Subcutaneous abdominal adipose tissue (tissue), 5 donors: ENCODE measurements around the gene ZBTB7B.
"Not testable (repeated sequence)": the region's sequence is repeated elsewhere in the genome, so short reads cannot be mapped to it uniquely, and the experiment has no call there.

Experiments used
- H3K27ac ChIP-seq: one replicate; pipeline ENCODE4 v1.7.0; 2013; ENCODE audit warnings: low read depth, mild to moderate bottlenecking, inconsistent platforms, low read length, moderate library complexity
- H3K27me3 ChIP-seq, 5 donors: one replicate each; pipeline ENCODE4 v1.7.0; 2013; ENCODE audit warnings: low read length in 5 of 5, inconsistent platforms in 1 of 5; ENCODE audit not compliant: control insufficient read depth in 5 of 5, insufficient read depth in 4 of 5
- H3K36me3 ChIP-seq, 5 donors: one replicate each; pipeline ENCODE4 v1.7.0; 2013; ENCODE audit warnings: low read length in 5 of 5; ENCODE audit not compliant: control insufficient read depth in 5 of 5, insufficient read depth in 5 of 5
- H3K4me1 ChIP-seq, 5 donors: one replicate each; pipeline ENCODE4 v1.7.0; 2013; ENCODE audit warnings: low read length in 5 of 5, mild to moderate bottlenecking in 3 of 5, moderate library complexity in 1 of 5; ENCODE audit not compliant: control insufficient read depth in 5 of 5, insufficient read depth in 5 of 5
- H3K4me3 ChIP-seq, 5 donors: one replicate each; pipeline ENCODE4 v1.7.0; 2013; ENCODE audit warnings: low read length in 5 of 5, low read depth in 1 of 5
- H3K9ac ChIP-seq, 5 donors: one replicate each; pipeline ENCODE4 v1.7.0; 2013; ENCODE audit warnings: low read length in 5 of 5, mild to moderate bottlenecking in 4 of 5, moderate library complexity in 3 of 5
- H3K9me3 ChIP-seq, 5 donors: one replicate each; pipeline ENCODE4 v1.7.0; 2013; ENCODE audit warnings: low read length in 5 of 5; ENCODE audit not compliant: control insufficient read depth in 5 of 5
- donor health status: healthy.
- donor health status: healthy.
- donor health status: healthy.
- donor health status: healthy.
- donor health status: healthy.

The ZBTB7B gene

GRCh38 chr1:154994591-154994990, 8.0 kb upstream of the ZBTB7B start:
- peaks cover 0 to 22% (median 14%) of the 10 kb centered on the region in 5 donors for H3K36me3 ChIP-seq
- H3K9ac ChIP-seq: peak overlapping the region in 2 of 5 donors; percentile 25 to 33
- H3K27me3 ChIP-seq: no peaks in the 10 kb centered on the region
- no peaks in the 10 kb centered on the region for H3K9me3 ChIP-seq
- H3K4me3 ChIP-seq: no peak overlapping the region
- H3K27ac ChIP-seq: peak overlapping the region; percentile 78
- H3K4me1 ChIP-seq: peaks cover 2 to 30% (median 18%) of the 10 kb centered on the region in 5 donors

GRCh38 chr1:154995301-154995983, 7.2 kb upstream of the ZBTB7B start:
- H3K4me3 ChIP-seq: not testable (repeated sequence)
- Histone ChIP-seq H3K27ac (peak overlapping the region; percentile 84), H3K4me1 (peaks cover 2 to 38% (median 25%) of the 10 kb centered on the region in 5 donors)

GRCh38 chr1:154996966-154997701, 5.5 kb upstream of the ZBTB7B start:
- H3K9ac ChIP-seq: peak overlapping the region in 1 of 5 donors; percentile 47
- peaks cover 2 to 47% (median 30%) of the 10 kb centered on the region in 5 donors for H3K4me1 ChIP-seq
- H3K9me3 ChIP-seq: no peaks in the 10 kb centered on the region
- H3K27ac ChIP-seq: peak overlapping the region; percentile 66
- H3K4me3 ChIP-seq: no peak overlapping the region
- no peaks in the 10 kb centered on the region for H3K27me3 ChIP-seq
- H3K36me3 ChIP-seq: peaks cover 0 to 9% (median 4%) of the 10 kb centered on the region in 5 donors

More at GRCh38 chr1:154995301-154995983, 7.2 kb upstream of the ZBTB7B start:
- not testable (repeated sequence) for H3K9me3 ChIP-seq, H3K27me3 ChIP-seq, H3K9ac ChIP-seq
- H3K36me3 ChIP-seq: peaks cover 0 to 13% (median 7%) of the 10 kb centered on the region in 5 donors

- H3K27ac ChIP-seq: peak overlapping the region; percentile 66
- no peaks in the 10 kb centered on the region for H3K27me3 ChIP-seq
- no peak overlapping the region for H3K4me3 ChIP-seq
- no peaks in the 10 kb centered on the region for H3K36me3 ChIP-seq
- H3K9me3 ChIP-seq: no peaks in the 10 kb centered on the region
- H3K9ac ChIP-seq: peak overlapping the region in 1 of 5 donors; percentile 51
- peaks cover 2 to 48% (median 36%) of the 10 kb centered on the region in 5 donors for H3K4me1 ChIP-seq
Observed at GRCh38 chr1:154998201-154998780, 4.3 kb upstream of the ZBTB7B start.

GRCh38 chr1:154998818-154999570, 3.6 kb upstream of the ZBTB7B start:
- Histone ChIP-seq H3K27ac (peak overlapping the region; percentile 97), H3K27me3 (no peaks in the 10 kb centered on the region), H3K4me1 (peaks cover 2 to 53% (median 38%) of the 10 kb centered on the region in 5 donors), H3K36me3 (no peaks in the 10 kb centered on the region), H3K4me3 (peak overlapping the region; percentile 19 to 57 (median 39)), H3K9ac (peak overlapping the region in 2 of 5 donors; percentile 22 to 69), H3K9me3 (no peaks in the 10 kb centered on the region)

GRCh38 chr1:154999571-155000410, 2.8 kb upstream of the ZBTB7B start:
- Histone ChIP-seq H3K36me3 (no peaks in the 10 kb centered on the region), H3K9ac (peak overlapping the region in 4 of 5 donors; percentile 55 to 81 (median 74)), H3K27me3 (no peaks in the 10 kb centered on the region), H3K27ac (peak overlapping the region; percentile 97), H3K9me3 (no peaks in the 10 kb centered on the region), H3K4me3 (peak overlapping the region; percentile 56 to 97 (median 78)), H3K4me1 (peaks cover 5 to 59% (median 46%) of the 10 kb centered on the region in 5 donors)

- Histone ChIP-seq H3K4me1 (peaks cover 5 to 64% (median 51%) of the 10 kb centered on the region in 5 donors), H3K4me3 (peak overlapping the region; percentile 77 to 97 (median 78)), H3K36me3 (no peaks in the 10 kb centered on the region), H3K9me3 (no peaks in the 10 kb centered on the region), H3K27me3 (no peaks in the 10 kb centered on the region), H3K9ac (peak overlapping the region in 4 of 5 donors; percentile 55 to 85 (median 79)), H3K27ac (peak overlapping the region; percentile 97)
Observed at GRCh38 chr1:155000411-155000725, 2.2 kb upstream of the ZBTB7B start.

GRCh38 chr1:155000726-155001424, 1.7 kb upstream of the ZBTB7B start:
- Histone ChIP-seq H3K9me3 (no peaks in the 10 kb centered on the region), H3K27ac (peak overlapping the region; percentile 97), H3K9ac (peak overlapping the region; percentile 11 to 91 (median 82)), H3K4me3 (peak overlapping the region; percentile 77 to 97 (median 78)), H3K36me3 (no peaks in the 10 kb centered on the region), H3K4me1 (peaks cover 5 to 69% (median 53%) of the 10 kb centered on the region in 5 donors), H3K27me3 (no peaks in the 10 kb centered on the region)

- peaks cover 5 to 74% (median 56%) of the 10 kb centered on the region in 5 donors for H3K4me1 ChIP-seq
- no peaks in the 10 kb centered on the region for H3K27me3 ChIP-seq
- H3K4me3 ChIP-seq: peak overlapping the region; percentile 77 to 97 (median 78)
- H3K27ac ChIP-seq: peak overlapping the region; percentile 97
- H3K9me3 ChIP-seq: no peaks in the 10 kb centered on the region
- H3K9ac ChIP-seq: peak overlapping the region; percentile 11 to 91 (median 82)
- H3K36me3 ChIP-seq: no peaks in the 10 kb centered on the region
Observed at GRCh38 chr1:155001425-155001674, 1.3 kb upstream of the ZBTB7B start.
